Endodermal cell (in vitro differentiated cells): ENCODE results near the gene NEUROD4. TPM values are rescaled to one million over a fixed set of nuclear protein-coding genes. Genes with fewer than 3 reads are reported as not detected.

Experiments
- DNase-seq: peaks from one replicate; pipeline ENCODE4 v3.0.0-alpha.2; 2017
- H3K27ac ChIP-seq: 2 replicates; pipeline ENCODE4 v1.5.1; 2013; ENCODE audit warnings: mild to moderate bottlenecking, low read depth, low read length, moderate library complexity
- H3K27me3 ChIP-seq: 2 replicates; pipeline ENCODE4 v1.6.1; 2013; ENCODE audit warnings: mild to moderate bottlenecking, low read length, moderate library complexity; ENCODE audit not compliant: insufficient read depth, control insufficient read depth, poor library complexity, severe bottlenecking
- H3K36me3 ChIP-seq: 2 replicates; pipeline ENCODE4 v1.7.0; 2013; ENCODE audit warnings: mild to moderate bottlenecking, low read length, moderate library complexity; ENCODE audit not compliant: control insufficient read depth, insufficient read depth
- H3K4me1 ChIP-seq: one replicate; pipeline ENCODE4 v1.7.0; 2013; ENCODE audit warnings: low read length; ENCODE audit not compliant: control insufficient read depth, insufficient read depth
- H3K4me3 ChIP-seq: 2 replicates; pipeline ENCODE4 v1.5.1; 2013; ENCODE audit warnings: mild to moderate bottlenecking, low read length, moderate library complexity
- H3K9ac ChIP-seq: 2 replicates; pipeline ENCODE4 v1.6.1; 2013; ENCODE audit warnings: mild to moderate bottlenecking, low read length, moderate library complexity; ENCODE audit not compliant: poor library complexity, severe bottlenecking; ENCODE audit errors: extremely low read depth
- H3K9me3 ChIP-seq: 2 replicates; pipeline ENCODE4 v1.6.1; 2013; ENCODE audit warnings: mild to moderate bottlenecking, low read length, moderate library complexity; ENCODE audit not compliant: control insufficient read depth
- H3K27ac Mint-ChIP-seq: 2 replicates; pipeline ENCODE4 v1.8.0; 2020; ENCODE audit warnings: mixed read lengths
- H3K27me3 Mint-ChIP-seq: 2 replicates; pipeline ENCODE4 v1.8.0; 2021; ENCODE audit warnings: mild to moderate bottlenecking, mixed read lengths; ENCODE audit not compliant: insufficient read depth
- H3K36me3 Mint-ChIP-seq: 2 replicates; pipeline ENCODE4 v1.8.0; 2020; ENCODE audit warnings: low read depth, mixed read lengths
- H3K4me1 Mint-ChIP-seq: 2 replicates; pipeline ENCODE4 v1.8.0; 2020; ENCODE audit warnings: mixed read lengths
- H3K4me3 Mint-ChIP-seq: 2 replicates; pipeline ENCODE4 v1.8.0; 2020; ENCODE audit warnings: mild to moderate bottlenecking, moderate library complexity, mixed read lengths
- H3K9me3 Mint-ChIP-seq: 2 replicates; pipeline ENCODE4 v1.8.0; 2020; ENCODE audit warnings: mild to moderate bottlenecking, mixed read lengths
- CTCF ChIP-seq: fragments of 200-600 bp; sonication (generic); conservative IDR thresholded peaks from 2 replicates; pipeline ENCODE4 v1.5.0; 2021; ENCODE audit warnings: antibody characterized with exemption, mild to moderate bottlenecking
- WGBS, 2 experiments: methylation state at CpG; one replicate each; pipeline versions ENCODE4 v1.1.5 to v1.1.7; 2013; ENCODE audit warnings: missing lambda C conversion rate in 2 of 2, mixed read lengths in 1 of 2; ENCODE audit not compliant: insufficient coverage in 1 of 2, insufficient read length in 1 of 2; 5-methylcytosine and 5-hydroxymethylcytosine counted together
- long read RNA-seq, 4 experiments: library from polyadenylated mRNA in 2 of 4; library from RNA in 1 of 4; library from capped mRNA in 1 of 4; stranded (forward) in 3 of 4; unstranded in 1 of 4; transcript quantifications; one replicate each; pipeline ENCODE4 v2.0.0, GENCODE V29; 2020 to 2021; ENCODE audit warnings: inconsistent platforms in 1 of 4
- polyA plus RNA-seq, 2 experiments: library from polyadenylated mRNA; stranded (reverse); fragments of 50-300 nt; gene quantifications; one replicate each; pipeline ENCODE4 v1.2.3, GENCODE V29; 2013
- total RNA-seq, 2 donors: library from RNA; stranded (reverse); fragmentation: NEBNext Ultra II Directional in 1 of 2; extraction: Animal tissue kit (Norgen Biotek cat#: 25700) in 1 of 2; gene quantifications; 2 replicates in 1 of 2; 3 replicates in 1 of 2; pipeline ENCODE4 v1.2.1, GENCODE V29; 2021

NEUROD4 gene
- total RNA-seq = not detected
- 15.1 TPM for polyA plus RNA-seq (2013, experiment 1 of 2)
- polyA plus RNA-seq (2013, experiment 2 of 2) = 10.4 TPM
- long read RNA-seq, experiment 1 = 0 reads
- long read RNA-seq, experiment 2 = 0 reads
- long read RNA-seq, experiment 3 = 0 reads
- long read RNA-seq, experiment 4 = 0 reads

GRCh38 chr12:55019784-55020183 lies at the start of gene NEUROD4:
TSS of gene NEUROD4 (plus strand) at chr12:55019974. CDS start at chr12:55026440, 6,466 bp downstream.
- Histone ChIP-seq H3K4me1 (no peaks in the 10 kb centered on the region), H3K27ac (no peak within 1 kb of the TSS), H3K36me3 (no peaks in the 10 kb centered on the region), H3K27me3 (peaks cover 29% of the 10 kb centered on the region), H3K9me3 (no peaks in the 10 kb centered on the region), H3K4me3 (no peak within 1 kb of the TSS), H3K9ac (no peak within 1 kb of the TSS)
- H3K4me1 Mint-ChIP-seq = peaks cover 3% of the 10 kb centered on the region
- peak; percentile 98 for DNase-seq
- no peak within 1 kb of the TSS for H3K4me3 Mint-ChIP-seq
- peaks cover 19% of the 10 kb centered on the region for H3K27me3 Mint-ChIP-seq
- WGBS, 2 experiments = 4% methylated on average over 8 to 13 of the region's 13 CpGs
- no peak for TF ChIP-seq CTCF
- no peak within 1 kb of the TSS for H3K27ac Mint-ChIP-seq
- no peaks in the 10 kb centered on the region for H3K9me3 Mint-ChIP-seq
- no peaks in the 10 kb centered on the region for H3K36me3 Mint-ChIP-seq

GRCh38 chr12:54970741-54971140 lies 49.0 kb upstream of the NEUROD4 start:
- TF ChIP-seq CTCF = no peak
- 94 to 97% methylated on average over 3 of the region's 3 CpGs for WGBS, 2 experiments
- Histone ChIP-seq H3K27me3 (no peaks in the 10 kb centered on the region), H3K9ac (no peak overlapping the region), H3K36me3 (no peaks in the 10 kb centered on the region), H3K4me3 (no peak overlapping the region), H3K4me1 (no peaks in the 10 kb centered on the region), H3K9me3 (no peaks in the 10 kb centered on the region), H3K27ac (no peak overlapping the region)
- Mint-ChIP-seq H3K36me3 (no peaks in the 10 kb centered on the region), H3K27me3 (peaks cover 2% of the 10 kb centered on the region), H3K4me1 (no peaks in the 10 kb centered on the region), H3K27ac (no peak overlapping the region), H3K4me3 (no peak overlapping the region), H3K9me3 (no peaks in the 10 kb centered on the region)
- DNase-seq = no peak

- WGBS, 2 experiments = 89% methylated on average over 2 of the region's 3 CpGs; no CpG with 5 or more reads in 1 of the 2 experiments
Observed at GRCh38 chr12:54973556-54973955, 46.2 kb upstream of the NEUROD4 start.

More at GRCh38 chr12:54973556-54973955, 46.2 kb upstream of the NEUROD4 start:
- no peak for TF ChIP-seq CTCF
- no peak overlapping the region for H3K27ac ChIP-seq
- Mint-ChIP-seq H3K4me1 (peaks cover 10% of the 10 kb centered on the region), H3K27me3 (peaks cover 2% of the 10 kb centered on the region), H3K9me3 (no peaks in the 10 kb centered on the region), H3K36me3 (no peaks in the 10 kb centered on the region), H3K4me3 (no peak overlapping the region), H3K27ac (no peak overlapping the region)
- H3K4me3 ChIP-seq = no peak overlapping the region
- H3K9me3 ChIP-seq = no peaks in the 10 kb centered on the region
- DNase-seq = no peak
- H3K27me3 ChIP-seq = no peaks in the 10 kb centered on the region
- H3K9ac ChIP-seq = no peak overlapping the region
- H3K36me3 ChIP-seq = no peaks in the 10 kb centered on the region
- H3K4me1 ChIP-seq = no peaks in the 10 kb centered on the region
